ENCODE measurements around the gene TUBGCP6. TPM values are rescaled to one million over a fixed set of nuclear protein-coding genes. Genes with fewer than 3 reads are reported as not detected.

TUBGCP6 gene
- total and polyA plus RNA-seq, 9 donors: 21.4 to 35.3 (median 26.2) TPM

DNA sequence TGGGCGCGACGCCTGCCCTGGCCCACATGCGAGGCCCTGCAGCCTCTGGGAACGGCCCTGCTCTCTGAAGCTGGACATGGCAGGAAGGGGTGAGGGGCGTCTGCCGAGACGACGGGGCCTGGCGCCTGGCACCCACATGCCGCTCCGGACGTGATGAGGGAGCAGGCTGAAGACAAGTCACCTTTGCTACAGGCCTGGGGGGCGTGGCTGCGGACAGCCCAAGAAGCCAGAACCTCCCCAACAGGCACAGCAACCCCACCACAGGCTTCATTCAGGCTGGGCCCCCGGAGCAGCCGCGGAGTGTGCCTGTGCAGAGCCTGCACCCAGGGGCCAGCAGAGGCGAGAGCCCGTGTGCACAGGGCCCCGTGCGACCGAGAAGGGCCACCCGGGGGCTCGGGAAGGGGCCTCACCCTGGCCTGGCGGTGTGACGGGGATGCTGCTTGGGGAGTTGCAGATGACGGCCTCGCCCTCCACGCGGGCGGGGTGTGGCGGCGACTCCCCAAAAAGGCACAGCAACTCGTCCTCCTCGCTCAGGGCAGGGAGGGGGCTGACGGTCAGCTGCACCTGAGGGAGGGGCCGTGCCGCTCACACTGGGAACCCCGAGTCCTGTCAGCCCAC, 42.0 kb upstream of the TUBGCP6 start:
- Histone ChIP-seq H3K4me1 (ENCODE audit: control insufficient read depth, insufficient read depth, low read length) (peaks cover 11% of the 10 kb centered on the region), H3K27ac (ENCODE audit: low read length) (no peak overlapping the region), H3K36me3 (ENCODE audit: control insufficient read depth, insufficient read depth, low read length) (peaks cover 87% of the 10 kb centered on the region), H3K27me3 (ENCODE audit: control insufficient read depth, insufficient read depth, low read length) (no peaks in the 10 kb centered on the region), H3K4me3 (ENCODE audit: low read length) (no peak overlapping the region), H3K9me3 (replicated peaks; ENCODE audit: control insufficient read depth, low read depth, low read length) (no peaks in the 10 kb centered on the region)
- DNase-seq: no peak
- WGBS (ENCODE audit: insufficient coverage): 84% methylated on average over 36 of the region's 40 CpGs

DNA sequence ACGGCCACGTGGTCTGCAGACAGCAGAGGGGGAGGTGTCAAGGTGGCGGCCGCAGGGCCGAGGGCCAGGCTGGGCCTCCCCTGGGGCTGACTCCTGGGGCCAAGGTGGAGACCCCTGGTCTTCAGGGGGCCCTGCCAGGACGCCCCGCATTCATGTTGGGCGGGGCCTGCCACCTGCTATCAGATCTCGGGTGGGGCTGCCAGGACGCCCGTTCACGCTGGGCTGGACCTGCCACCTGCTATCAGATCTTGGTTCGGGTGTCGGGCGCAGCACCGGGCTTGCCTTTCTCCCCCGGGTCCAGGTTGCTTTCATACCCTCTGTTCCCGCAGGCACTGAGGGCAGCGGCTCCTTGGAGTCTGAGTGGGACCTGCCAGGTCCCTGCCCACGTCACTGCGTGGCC, 41.5 kb upstream of the TUBGCP6 start:
- DNase-seq: no peak
- Histone ChIP-seq H3K9me3 (replicated peaks; ENCODE audit: control insufficient read depth, low read depth, low read length) (no peaks in the 10 kb centered on the region), H3K4me1 (ENCODE audit: control insufficient read depth, insufficient read depth, low read length) (peaks cover 12% of the 10 kb centered on the region), H3K27ac (ENCODE audit: low read length) (no peak overlapping the region), H3K36me3 (ENCODE audit: control insufficient read depth, insufficient read depth, low read length) (peaks cover 89% of the 10 kb centered on the region), H3K27me3 (ENCODE audit: control insufficient read depth, insufficient read depth, low read length) (no peaks in the 10 kb centered on the region), H3K4me3 (ENCODE audit: low read length) (no peak overlapping the region)
- WGBS (ENCODE audit: insufficient coverage): 88% methylated on average over 21 of the region's 21 CpGs

DNA sequence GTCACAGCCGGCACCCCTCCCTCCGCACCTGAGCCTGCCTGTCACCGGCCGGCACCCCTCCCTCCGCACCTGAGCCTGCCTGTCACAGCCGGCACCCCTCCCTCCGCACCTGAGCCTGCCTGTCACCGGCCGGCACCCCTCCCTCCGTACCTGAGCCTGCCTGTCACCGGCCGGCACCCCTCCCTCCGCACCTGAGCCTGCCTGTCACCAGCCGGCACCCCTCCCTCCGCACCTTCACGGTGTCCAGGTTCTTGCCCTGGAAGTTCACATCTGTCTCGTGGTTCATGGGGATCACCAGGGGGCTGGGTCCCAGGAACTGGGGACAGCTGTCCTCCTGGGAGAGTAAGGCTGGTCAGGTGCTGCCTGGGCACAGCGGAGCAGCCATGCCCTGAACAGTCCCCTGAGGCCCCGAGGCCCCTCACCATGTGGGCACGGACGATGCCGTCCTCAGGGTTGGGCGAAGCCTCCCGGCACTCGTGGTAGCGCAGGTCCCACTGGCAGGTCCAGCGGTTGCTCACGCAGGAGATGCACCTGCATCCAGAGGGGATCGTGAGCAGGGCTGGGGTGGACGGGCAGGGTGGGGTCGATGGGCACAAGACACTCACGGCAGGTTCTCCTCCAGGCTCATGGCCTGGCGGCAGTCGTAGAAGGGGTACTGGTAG, 40.9 kb upstream of the TUBGCP6 start:
- DNase-seq: no peak
- H3K27ac ChIP-seq (ENCODE audit: low read length): no peak overlapping the region
- peaks cover 12% of the 10 kb centered on the region for H3K4me1 ChIP-seq (ENCODE audit: control insufficient read depth, insufficient read depth, low read length)
- peaks cover 89% of the 10 kb centered on the region for H3K36me3 ChIP-seq (ENCODE audit: control insufficient read depth, insufficient read depth, low read length)
- H3K9me3 ChIP-seq (replicated peaks; ENCODE audit: control insufficient read depth, low read depth, low read length): no peaks in the 10 kb centered on the region
- H3K4me3 ChIP-seq (ENCODE audit: low read length): no peak overlapping the region
- WGBS (ENCODE audit: insufficient coverage): 94% methylated on average over 26 of the region's 34 CpGs
- H3K27me3 ChIP-seq (ENCODE audit: control insufficient read depth, insufficient read depth, low read length): no peaks in the 10 kb centered on the region

DNA sequence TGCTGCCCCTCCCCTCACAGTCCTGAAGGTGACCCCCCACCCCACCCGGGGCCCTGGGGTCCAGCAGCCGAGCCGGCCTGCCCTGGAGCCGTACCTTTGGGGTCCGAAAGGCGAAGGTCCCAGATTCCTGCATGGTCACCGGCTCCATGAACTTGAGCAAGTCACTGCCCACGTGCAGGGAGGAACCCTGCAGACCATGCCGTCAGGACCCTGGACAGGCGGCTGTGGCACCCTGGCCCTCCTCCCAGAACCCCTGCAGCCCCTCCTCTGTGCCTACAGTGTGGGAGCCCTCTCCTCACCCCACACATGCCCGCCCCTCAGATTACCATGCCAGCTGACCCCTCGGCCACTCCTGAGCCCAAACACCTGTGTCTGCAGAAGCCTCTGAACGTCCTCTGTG, 39.7 kb upstream of the TUBGCP6 start:
- H3K36me3 ChIP-seq (ENCODE audit: control insufficient read depth, insufficient read depth, low read length): peaks cover 89% of the 10 kb centered on the region
- H3K27me3 ChIP-seq (ENCODE audit: control insufficient read depth, insufficient read depth, low read length): no peaks in the 10 kb centered on the region
- no peaks in the 10 kb centered on the region for H3K9me3 ChIP-seq (replicated peaks; ENCODE audit: control insufficient read depth, low read depth, low read length)
- DNase-seq: no peak
- WGBS (ENCODE audit: insufficient coverage): 90% methylated on average over 13 of the region's 13 CpGs
- no peak overlapping the region for H3K27ac ChIP-seq (ENCODE audit: low read length)
- peaks cover 12% of the 10 kb centered on the region for H3K4me1 ChIP-seq (ENCODE audit: control insufficient read depth, insufficient read depth, low read length)
- H3K4me3 ChIP-seq (ENCODE audit: low read length): no peak overlapping the region

DNA sequence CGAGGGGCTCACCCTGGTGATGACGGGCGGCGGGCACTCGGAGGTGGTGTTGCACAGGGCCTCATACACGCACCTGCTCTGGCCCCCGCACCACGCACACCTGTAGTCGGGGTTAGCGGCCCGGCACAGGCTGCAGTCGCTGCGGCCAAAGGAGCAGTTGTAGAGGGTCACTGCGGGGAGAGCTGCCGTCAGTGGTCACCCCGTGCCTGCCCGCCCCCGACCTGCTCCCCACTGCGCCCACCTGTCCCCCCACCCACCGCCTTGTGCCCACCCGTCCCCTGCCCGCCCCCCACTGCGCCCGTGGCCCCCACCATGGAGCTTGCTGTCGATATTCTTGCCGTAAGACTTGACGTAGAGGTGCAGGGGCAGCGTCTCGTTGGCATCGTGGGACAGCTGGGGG, 39.0 kb upstream of the TUBGCP6 start:
- peaks cover 89% of the 10 kb centered on the region for H3K36me3 ChIP-seq (ENCODE audit: control insufficient read depth, insufficient read depth, low read length)
- peaks cover 12% of the 10 kb centered on the region for H3K4me1 ChIP-seq (ENCODE audit: control insufficient read depth, insufficient read depth, low read length)
- no peak overlapping the region for H3K27ac ChIP-seq (ENCODE audit: low read length)
- H3K9me3 ChIP-seq (replicated peaks; ENCODE audit: control insufficient read depth, low read depth, low read length): no peaks in the 10 kb centered on the region
- H3K27me3 ChIP-seq (ENCODE audit: control insufficient read depth, insufficient read depth, low read length): no peaks in the 10 kb centered on the region
- DNase-seq: no peak
- no peak overlapping the region for H3K4me3 ChIP-seq (ENCODE audit: low read length)
- WGBS (ENCODE audit: insufficient coverage): 89% methylated on average over 26 of the region's 30 CpGs

DNA sequence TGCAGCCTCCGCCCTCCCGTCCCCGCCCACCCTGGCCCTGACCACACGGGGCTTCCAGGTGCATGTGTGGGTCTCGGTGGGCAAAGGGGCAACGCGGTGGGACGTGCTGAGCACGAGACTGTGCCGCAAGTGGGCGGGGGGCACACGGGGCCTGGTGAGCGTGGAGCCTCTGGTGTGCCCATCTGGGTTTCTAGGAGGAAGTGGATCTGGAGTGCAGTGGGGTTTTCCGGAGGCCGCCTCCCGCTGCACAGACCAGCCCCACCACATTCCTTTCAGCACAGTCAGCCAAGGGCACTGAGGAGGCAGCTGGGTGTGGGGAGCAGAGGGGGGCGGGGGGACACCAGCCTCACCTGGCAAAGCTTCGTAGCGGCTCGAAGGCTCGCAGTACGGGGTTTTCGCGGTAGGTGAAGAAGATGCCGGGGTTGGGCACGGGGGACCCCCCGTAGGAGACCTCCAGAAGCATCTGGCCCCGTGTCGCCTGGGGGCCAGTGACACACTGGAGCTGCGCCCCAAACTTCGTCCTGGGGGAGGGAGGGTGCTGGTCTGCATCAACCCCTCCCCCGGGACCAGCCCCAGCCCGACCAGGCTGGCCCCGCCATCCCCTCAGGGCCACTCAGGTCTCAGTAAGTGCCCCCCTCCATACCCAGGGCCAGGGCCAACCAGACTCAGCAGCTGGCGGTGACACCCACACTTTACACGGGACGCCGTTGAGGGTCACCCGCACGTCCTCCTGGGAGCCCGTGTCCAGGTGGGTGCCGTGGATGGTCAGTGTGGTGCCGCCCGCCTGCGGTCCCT, 37.7 kb upstream of the TUBGCP6 start:
- H3K27ac ChIP-seq (ENCODE audit: low read length): peak overlapping the region; percentile 3
- H3K9me3 ChIP-seq (replicated peaks; ENCODE audit: control insufficient read depth, low read depth, low read length): no peaks in the 10 kb centered on the region
- 88% methylated on average over 22 of the region's 45 CpGs for WGBS (ENCODE audit: insufficient coverage)
- H3K27me3 ChIP-seq (ENCODE audit: control insufficient read depth, insufficient read depth, low read length): no peaks in the 10 kb centered on the region
- no peak for DNase-seq
- H3K36me3 ChIP-seq (ENCODE audit: control insufficient read depth, insufficient read depth, low read length): peaks cover 89% of the 10 kb centered on the region
- peaks cover 12% of the 10 kb centered on the region for H3K4me1 ChIP-seq (ENCODE audit: control insufficient read depth, insufficient read depth, low read length)
- no peak overlapping the region for H3K4me3 ChIP-seq (ENCODE audit: low read length)

DNA sequence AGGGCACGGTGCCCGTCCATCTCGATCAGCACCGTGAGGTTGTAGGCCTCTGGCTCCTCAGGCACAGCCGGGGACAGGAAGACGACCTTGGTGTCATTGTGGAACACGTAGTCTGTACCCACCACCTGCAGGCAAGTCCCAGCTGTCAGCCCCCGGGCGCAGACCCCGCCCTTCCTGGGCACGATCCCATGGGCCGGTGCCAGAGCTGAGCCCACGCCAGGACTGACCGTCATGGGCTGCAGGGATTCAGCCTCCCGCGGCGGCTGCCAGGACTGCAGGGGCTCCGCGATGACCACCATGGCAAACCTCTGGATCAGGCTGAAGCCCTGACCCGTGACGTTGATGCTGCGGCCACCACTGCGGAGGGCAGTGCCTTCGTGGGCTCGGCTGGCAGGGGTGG, 37.1 kb upstream of the TUBGCP6 start:
- Histone ChIP-seq H3K36me3 (ENCODE audit: control insufficient read depth, insufficient read depth, low read length) (peaks cover 84% of the 10 kb centered on the region), H3K27ac (ENCODE audit: low read length) (peak overlapping the region; percentile 3), H3K4me1 (ENCODE audit: control insufficient read depth, insufficient read depth, low read length) (peaks cover 12% of the 10 kb centered on the region), H3K4me3 (ENCODE audit: low read length) (no peak overlapping the region), H3K27me3 (ENCODE audit: control insufficient read depth, insufficient read depth, low read length) (no peaks in the 10 kb centered on the region), H3K9me3 (replicated peaks; ENCODE audit: control insufficient read depth, low read depth, low read length) (no peaks in the 10 kb centered on the region)
- no peak for DNase-seq
- WGBS (ENCODE audit: insufficient coverage): 79% methylated on average over 23 of the region's 25 CpGs

DNA sequence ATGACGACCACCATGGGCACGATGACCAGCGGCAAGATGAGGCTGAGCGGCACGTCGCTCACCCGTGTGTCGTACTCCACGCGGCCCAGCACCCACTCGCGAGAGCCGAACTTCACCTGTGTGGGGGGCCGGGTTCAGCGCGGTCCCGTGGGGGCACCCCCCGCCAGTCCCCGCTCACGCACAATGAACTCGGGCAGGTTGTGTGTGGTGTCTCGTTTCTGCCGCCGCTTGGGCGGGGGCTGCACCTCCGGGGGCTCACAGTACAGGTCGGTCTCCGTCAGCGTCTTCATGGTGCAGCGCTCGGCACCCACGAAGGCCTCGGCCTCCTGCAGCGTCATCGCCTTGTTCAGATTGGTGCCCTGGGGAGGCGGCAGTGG, 36.5 kb upstream of the TUBGCP6 start:
- H3K27me3 ChIP-seq (ENCODE audit: control insufficient read depth, insufficient read depth, low read length): no peaks in the 10 kb centered on the region
- peaks cover 84% of the 10 kb centered on the region for H3K36me3 ChIP-seq (ENCODE audit: control insufficient read depth, insufficient read depth, low read length)
- WGBS (ENCODE audit: insufficient coverage): 93% methylated on average over 36 of the region's 36 CpGs
- H3K4me3 ChIP-seq (ENCODE audit: low read length): no peak overlapping the region
- H3K27ac ChIP-seq (ENCODE audit: low read length): no peak overlapping the region
- peaks cover 12% of the 10 kb centered on the region for H3K4me1 ChIP-seq (ENCODE audit: control insufficient read depth, insufficient read depth, low read length)
- no peaks in the 10 kb centered on the region for H3K9me3 ChIP-seq (replicated peaks; ENCODE audit: control insufficient read depth, low read depth, low read length)
- no peak for DNase-seq

DNA sequence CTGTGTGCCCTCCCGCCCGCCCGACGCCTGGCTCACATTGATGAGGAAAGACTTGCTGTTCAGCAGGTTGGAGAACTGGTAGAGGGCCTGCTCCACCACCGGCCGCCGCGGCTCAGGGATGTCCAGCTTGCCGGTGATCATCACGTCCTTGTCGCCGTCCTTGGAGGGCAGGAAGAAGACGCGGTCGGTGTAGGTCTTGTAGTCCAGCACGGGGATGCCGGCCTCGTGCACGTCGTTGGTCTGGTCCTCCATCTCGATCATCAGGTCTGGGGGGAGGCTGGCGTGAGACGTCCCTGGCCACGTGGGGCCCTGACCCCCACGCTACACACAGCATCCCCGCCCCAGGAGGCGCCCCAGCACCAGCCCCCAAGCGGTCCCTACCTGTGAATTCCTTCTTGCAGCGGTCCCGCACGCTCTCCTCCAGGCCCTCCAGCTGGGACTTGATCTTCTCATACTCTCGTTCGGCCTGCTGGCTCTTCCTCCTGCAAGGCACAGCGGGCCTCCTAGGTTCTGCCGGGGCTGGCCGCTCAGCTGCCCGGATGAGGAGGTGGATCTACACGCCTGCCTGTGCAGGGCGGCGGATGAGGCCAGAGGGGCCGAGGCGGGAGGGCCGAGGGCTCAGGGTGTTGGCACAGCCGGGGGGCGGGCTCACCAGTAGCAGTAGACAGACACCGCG, 36.0 kb upstream of the TUBGCP6 start:
- Histone ChIP-seq H3K27me3 (ENCODE audit: control insufficient read depth, insufficient read depth, low read length) (no peaks in the 10 kb centered on the region), H3K36me3 (ENCODE audit: control insufficient read depth, insufficient read depth, low read length) (peaks cover 83% of the 10 kb centered on the region), H3K27ac (ENCODE audit: low read length) (no peak overlapping the region), H3K4me1 (ENCODE audit: control insufficient read depth, insufficient read depth, low read length) (peaks cover 12% of the 10 kb centered on the region), H3K9me3 (replicated peaks; ENCODE audit: control insufficient read depth, low read depth, low read length) (no peaks in the 10 kb centered on the region), H3K4me3 (ENCODE audit: low read length) (no peak overlapping the region)
- DNase-seq: no peak
- 93% methylated on average over 39 of the region's 47 CpGs for WGBS (ENCODE audit: insufficient coverage)

Measured in muscle of leg (tissue), 11 donors.